GM12801 (cell line): Measurements from ENCODE around the gene KLK1.

Experiments used
- TF ChIP-seq, protein P1 (sequence below): IDR thresholded peaks from one replicate; pipeline ENCODE4 v1.5.1; 2011; ENCODE audit warnings: control low read depth; ENCODE audit not compliant: insufficient read length; ENCODE audit errors: extremely low read depth

KLK1 gene

GRCh38 chr19:50804420-50805272, 18.9 kb downstream of the KLK1 start:
- TF ChIP-seq, protein P1, sequence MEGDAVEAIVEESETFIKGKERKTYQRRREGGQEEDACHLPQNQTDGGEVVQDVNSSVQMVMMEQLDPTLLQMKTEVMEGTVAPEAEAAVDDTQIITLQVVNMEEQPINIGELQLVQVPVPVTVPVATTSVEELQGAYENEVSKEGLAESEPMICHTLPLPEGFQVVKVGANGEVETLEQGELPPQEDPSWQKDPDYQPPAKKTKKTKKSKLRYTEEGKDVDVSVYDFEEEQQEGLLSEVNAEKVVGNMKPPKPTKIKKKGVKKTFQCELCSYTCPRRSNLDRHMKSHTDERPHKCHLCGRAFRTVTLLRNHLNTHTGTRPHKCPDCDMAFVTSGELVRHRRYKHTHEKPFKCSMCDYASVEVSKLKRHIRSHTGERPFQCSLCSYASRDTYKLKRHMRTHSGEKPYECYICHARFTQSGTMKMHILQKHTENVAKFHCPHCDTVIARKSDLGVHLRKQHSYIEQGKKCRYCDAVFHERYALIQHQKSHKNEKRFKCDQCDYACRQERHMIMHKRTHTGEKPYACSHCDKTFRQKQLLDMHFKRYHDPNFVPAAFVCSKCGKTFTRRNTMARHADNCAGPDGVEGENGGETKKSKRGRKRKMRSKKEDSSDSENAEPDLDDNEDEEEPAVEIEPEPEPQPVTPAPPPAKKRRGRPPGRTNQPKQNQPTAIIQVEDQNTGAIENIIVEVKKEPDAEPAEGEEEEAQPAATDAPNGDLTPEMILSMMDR = no peak

DNA sequence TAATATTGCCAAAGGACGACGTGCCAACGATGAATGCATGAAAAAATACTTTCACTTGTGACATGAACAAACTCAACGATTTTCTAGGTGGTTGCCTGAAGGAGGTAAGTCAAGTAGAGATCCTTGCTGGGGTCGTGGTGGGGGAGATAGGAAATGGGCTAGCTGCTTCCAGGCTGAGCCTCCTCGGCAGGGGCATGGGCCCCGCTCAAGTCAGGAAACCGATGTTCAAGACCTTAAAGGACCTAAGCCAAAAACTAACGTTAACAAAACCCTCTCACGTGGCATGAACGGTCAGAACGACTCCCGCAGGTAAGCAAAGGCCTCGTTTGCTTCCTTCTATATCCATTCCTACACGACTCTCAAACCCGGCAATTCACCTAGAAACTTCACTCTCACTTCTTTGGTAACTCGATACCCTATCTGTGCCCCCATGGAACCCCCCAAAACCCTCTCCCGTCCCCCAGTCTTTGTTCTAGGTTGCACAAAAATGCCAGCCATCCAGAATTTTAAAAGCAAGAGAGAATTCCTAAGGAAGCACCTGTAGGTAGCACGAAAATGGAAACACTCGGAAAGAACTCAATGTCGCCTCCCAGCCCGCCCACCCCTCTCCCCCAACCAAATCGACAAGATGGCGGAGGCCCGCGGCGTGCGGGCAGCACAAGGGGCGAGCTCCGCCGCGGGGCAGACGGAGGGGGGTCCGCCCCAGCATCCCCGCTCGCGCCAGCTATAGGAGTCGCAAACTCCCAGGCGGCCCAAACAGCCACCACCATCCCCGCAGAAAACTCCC, 19.8 kb downstream of the KLK1 start:
- TF ChIP-seq, protein P1 = no peak

GRCh38 chr19:50801107-50801506, 22.5 kb downstream of the KLK1 start:
- TF ChIP-seq, protein P1 = no peak

GRCh38 chr19:50799547-50799851, 24.1 kb downstream of the KLK1 start:
- TF ChIP-seq, protein P1 = no peak

- TF ChIP-seq, protein P1 = no peak
Measured at GRCh38 chr19:50798659-50799546, 24.7 kb downstream of the KLK1 start.

DNA sequence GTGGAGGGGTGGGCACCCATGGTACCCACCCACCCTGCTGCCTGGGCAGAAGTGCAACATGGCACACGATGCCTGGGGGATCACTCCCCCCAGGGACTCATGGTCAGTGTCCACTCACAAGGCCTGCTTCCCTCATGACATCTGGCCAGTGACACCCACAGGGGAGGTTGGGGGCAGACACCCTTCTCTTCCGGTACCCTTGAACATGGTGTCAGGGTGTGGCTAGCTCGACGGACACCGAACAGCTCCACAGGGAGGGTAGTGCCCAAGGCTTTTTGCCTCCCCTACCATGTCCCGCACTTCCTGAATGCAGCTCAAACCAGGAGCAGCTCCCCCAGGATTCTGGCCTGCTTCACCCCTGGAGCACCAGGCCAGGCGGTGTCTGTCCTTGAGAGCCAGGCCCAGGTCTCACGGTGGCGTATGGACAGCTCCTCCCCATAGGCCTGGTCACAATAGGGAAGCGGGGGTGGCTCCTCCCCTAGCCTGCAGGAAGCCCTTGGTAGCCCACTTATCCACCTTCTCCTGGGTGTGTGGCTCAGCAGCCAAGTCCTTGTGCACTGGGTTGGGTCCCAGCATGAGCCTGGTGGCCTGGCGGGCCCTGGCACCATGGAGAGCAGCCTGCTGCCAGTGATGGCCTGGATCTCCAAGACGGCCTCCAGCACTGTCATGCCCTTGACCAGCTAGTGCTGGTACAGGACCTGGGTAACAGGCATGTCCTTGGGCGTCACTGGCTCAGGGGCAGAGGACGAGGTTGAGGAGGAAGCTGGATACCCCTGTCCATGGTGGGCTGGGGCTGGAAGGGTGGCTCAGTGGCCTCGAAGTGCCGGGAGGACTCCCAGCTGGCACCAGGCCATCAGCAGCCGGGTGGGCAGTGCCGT, 25.6 kb downstream of the KLK1 start:
- TF ChIP-seq, protein P1 = no peak
